Breast epithelium (tissue), 4 donors: ENCODE results near the gene FTL. TPM values are rescaled to one million over a fixed set of nuclear protein-coding genes. Genes with fewer than 3 reads are reported as not detected.
A peak's percentile ranks its signal among the peaks of the same experiment; 100 is the strongest.

Experiments
- DNase-seq, 2 donors: peaks; one replicate each; pipeline ENCODE4 v3.0.0-alpha.2; 2019; ENCODE audit warnings: low spot score in 2 of 2
- H3K27ac ChIP-seq, 2 donors: fragments of 200-600 bp; sonication (generic) in 1 of 2; one replicate each; pipeline ENCODE4 v1.5.1; 2016 to 2019; ENCODE audit warnings: mild to moderate bottlenecking in 1 of 2
- H3K27me3 ChIP-seq, 2 donors: fragments of 200-600 bp; sonication (generic) in 1 of 2; one replicate each; pipeline versions ENCODE4 v1.5.1 to v1.6.0; 2017 to 2019; ENCODE audit warnings: control low read depth in 1 of 2, mild to moderate bottlenecking in 1 of 2
- H3K36me3 ChIP-seq: fragments of 200-600 bp; one replicate; pipeline ENCODE4 v1.5.1; 2019
- H3K4me1 ChIP-seq, 2 donors: fragments of 200-600 bp; sonication (generic); one replicate each; pipeline ENCODE4 v1.5.1; 2016 to 2019; ENCODE audit warnings: control low read depth in 1 of 2
- H3K4me3 ChIP-seq, 3 donors: fragments of 200-600 bp; sonication (generic); 1 replicate in 2 of 3; 2 replicates in 1 of 3; pipeline ENCODE4 v1.5.1; 2016 to 2019; ENCODE audit warnings: mild to moderate bottlenecking in 3 of 3, moderate library complexity in 2 of 3
- H3K9me3 ChIP-seq, 2 donors: fragments of 200-600 bp; sonication (generic) in 1 of 2; one replicate each; pipeline ENCODE4 v1.5.1; 2016 to 2019; ENCODE audit warnings: control low read depth in 1 of 2
- POLR2A ChIP-seq: fragments of 450-650 bp; IDR thresholded peaks from one replicate; pipeline ENCODE4 v1.6.1; 2016; ENCODE audit warnings: antibody characterized with exemption, mild to moderate bottlenecking, moderate library complexity
- POLR2AphosphoS5 ChIP-seq, 3 donors: sonication (generic); formaldehyde crosslinking; IDR thresholded peaks; one replicate each; pipeline ENCODE4 v1.6.1; 2017; ENCODE audit warnings: antibody characterized with exemption in 3 of 3
- intact Hi-C: fragments of 100-400 bp; cut with DNase I; formaldehyde crosslinking; loops from one replicate; pipeline ENCODE4 v1.15.1; 2023; ENCODE audit warnings: low total_unique reads
- total RNA-seq, 3 donors: library from RNA; depleted of rRNA; stranded (reverse); fragments of >200 nt; gene quantifications; one replicate each; pipeline ENCODE4 v1.1.0, GENCODE V29; 2016
- TF ChIP-seq, protein P1 (sequence below), 3 donors: fragments of 450-650 bp; IDR thresholded peaks; one replicate each; pipeline ENCODE4 v1.5.1; 2016 to 2017; ENCODE audit warnings: antibody characterized with exemption in 3 of 3, mild to moderate bottlenecking in 3 of 3, moderate library complexity in 3 of 3

FTL gene
- total RNA-seq, 3 donors from 2014 or later = 3,861 to 12,429 (median 4,028) TPM

DNA sequence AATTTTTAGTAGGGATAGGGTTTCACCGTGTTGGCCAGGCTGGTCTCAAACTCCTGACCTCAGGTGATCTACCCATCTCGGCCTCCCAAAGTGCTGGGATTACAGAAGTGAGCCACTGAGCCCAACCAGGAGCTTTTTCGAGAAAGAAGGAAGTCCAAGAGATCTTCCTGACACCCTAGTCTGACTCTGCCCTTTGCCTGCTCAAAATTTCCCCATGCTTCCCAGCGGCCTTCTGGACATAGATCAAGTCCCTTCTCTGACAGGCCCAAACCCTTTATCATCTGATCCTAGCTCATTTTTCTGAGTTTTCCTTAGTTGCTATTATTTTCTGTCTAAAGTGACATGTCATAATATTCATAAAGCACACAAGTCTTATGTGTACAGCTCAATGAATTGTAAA is 12.0 kb upstream of the FTL start:
- intact Hi-C loops = no loop called here
- no peak for TF ChIP-seq POLR2A
- TF ChIP-seq, protein P1, sequence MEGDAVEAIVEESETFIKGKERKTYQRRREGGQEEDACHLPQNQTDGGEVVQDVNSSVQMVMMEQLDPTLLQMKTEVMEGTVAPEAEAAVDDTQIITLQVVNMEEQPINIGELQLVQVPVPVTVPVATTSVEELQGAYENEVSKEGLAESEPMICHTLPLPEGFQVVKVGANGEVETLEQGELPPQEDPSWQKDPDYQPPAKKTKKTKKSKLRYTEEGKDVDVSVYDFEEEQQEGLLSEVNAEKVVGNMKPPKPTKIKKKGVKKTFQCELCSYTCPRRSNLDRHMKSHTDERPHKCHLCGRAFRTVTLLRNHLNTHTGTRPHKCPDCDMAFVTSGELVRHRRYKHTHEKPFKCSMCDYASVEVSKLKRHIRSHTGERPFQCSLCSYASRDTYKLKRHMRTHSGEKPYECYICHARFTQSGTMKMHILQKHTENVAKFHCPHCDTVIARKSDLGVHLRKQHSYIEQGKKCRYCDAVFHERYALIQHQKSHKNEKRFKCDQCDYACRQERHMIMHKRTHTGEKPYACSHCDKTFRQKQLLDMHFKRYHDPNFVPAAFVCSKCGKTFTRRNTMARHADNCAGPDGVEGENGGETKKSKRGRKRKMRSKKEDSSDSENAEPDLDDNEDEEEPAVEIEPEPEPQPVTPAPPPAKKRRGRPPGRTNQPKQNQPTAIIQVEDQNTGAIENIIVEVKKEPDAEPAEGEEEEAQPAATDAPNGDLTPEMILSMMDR (IDR thresholded peaks at IDR 0.05) = no peak
- no peak for TF ChIP-seq POLR2AphosphoS5 (IDR thresholded peaks at IDR 0.05)
- Histone ChIP-seq H3K27ac (no peak overlapping the region), H3K27me3 (no peaks in the 10 kb centered on the region), H3K9me3 (no peaks in the 10 kb centered on the region), H3K4me1 (peaks cover 0 to 9% of the 10 kb centered on the region in 2 donors), H3K4me3 (no peak overlapping the region), H3K36me3 (no peaks in the 10 kb centered on the region)
- no peak for DNase-seq

DNA sequence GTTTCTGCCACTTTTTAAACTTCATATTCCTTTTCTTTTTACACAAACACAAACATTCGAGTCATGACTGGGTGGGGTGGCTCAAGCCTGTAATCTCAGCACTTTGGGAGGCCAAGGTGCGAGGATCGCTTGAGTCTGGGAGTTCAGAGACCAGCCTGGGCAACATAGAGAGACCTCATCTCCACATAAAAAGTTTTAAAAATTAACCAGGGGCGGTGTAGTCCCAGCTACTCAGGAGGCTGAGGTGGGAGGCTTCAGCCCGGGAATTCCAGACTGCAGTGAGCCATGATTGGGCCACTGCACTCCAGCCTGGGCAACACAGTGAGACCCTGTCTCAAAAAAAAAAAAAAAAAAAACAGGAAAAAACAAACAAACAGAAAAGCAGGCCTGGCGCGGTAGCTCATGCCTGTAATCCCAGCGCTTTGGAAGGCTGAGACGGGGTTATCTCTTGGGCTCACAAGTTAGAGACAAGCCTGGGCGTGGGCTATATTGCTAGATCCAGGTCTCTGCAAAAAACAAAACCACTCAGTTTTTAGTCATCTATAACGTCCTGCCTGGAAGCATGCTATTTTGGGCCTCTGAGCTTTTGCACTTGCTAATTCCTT is 11.0 kb upstream of the FTL start:
- no peaks in the 10 kb centered on the region for H3K27me3 ChIP-seq
- peak overlapping the region; percentile 71 to 80 for H3K27ac ChIP-seq
- H3K36me3 ChIP-seq = no peaks in the 10 kb centered on the region
- H3K9me3 ChIP-seq = no peaks in the 10 kb centered on the region
- no peak for DNase-seq
- no peak for TF ChIP-seq POLR2AphosphoS5 (IDR thresholded peaks at IDR 0.05)
- TF ChIP-seq, protein P1 (IDR thresholded peaks at IDR 0.05) = no peak
- TF ChIP-seq POLR2A = no peak
- intact Hi-C loops = loop anchor here (1.0 kb wide), 1 partner anchor 17 kb away; no protein-coding TSS in a partner anchor
- peak overlapping the region; percentile 69 to 96 (median 83) for H3K4me3 ChIP-seq
- peaks cover 0 to 9% of the 10 kb centered on the region in 2 donors for H3K4me1 ChIP-seq

DNA sequence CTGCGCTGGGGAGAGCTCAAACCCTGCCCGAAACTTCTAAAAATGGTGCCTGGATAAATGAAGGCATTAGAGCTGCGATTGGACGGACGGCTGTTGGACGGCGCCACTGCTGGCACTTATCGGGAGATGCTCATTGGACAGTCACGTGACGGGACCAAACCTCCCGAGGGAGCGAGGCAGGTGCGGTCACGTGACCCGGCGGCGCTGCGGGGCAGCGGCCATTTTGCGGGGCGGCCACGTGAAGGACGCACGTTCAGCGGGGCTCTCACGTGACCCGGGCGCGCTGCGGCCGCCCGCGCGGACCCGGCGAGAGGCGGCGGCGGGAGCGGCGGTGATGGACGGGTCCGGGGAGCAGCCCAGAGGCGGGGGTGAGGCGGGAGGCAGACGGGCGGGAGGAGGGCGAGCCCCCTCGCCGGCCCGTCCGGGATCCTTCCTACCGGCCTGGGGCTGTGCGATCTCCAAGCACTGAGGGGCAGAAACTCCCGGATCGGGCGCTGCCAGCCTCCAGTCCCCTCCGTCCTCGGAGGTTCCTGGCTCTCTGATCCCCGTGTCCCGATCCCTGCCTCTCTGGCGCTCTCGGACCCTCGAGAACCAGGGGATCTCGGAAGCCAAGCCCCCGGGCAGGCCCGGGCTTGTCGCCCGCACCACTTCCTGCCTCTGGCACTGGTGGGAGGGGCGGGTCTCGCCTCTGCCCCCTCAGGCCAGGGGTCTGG is 10.4 kb upstream of the FTL start, which contains the start of gene BAX:
Gene BAX (plus strand): TSS at position 281 of the 713 bp plus-strand sequence. CDS start 54 bp downstream, at position 335.
- Histone ChIP-seq H3K27me3 (no peaks in the 10 kb centered on the region), H3K4me1 (peaks cover 0 to 9% of the 10 kb centered on the region in 2 donors), H3K9me3 (no peaks in the 10 kb centered on the region), H3K4me3 (peak within 1 kb of the TSS; percentile 69 to 96 (median 83)), H3K36me3 (no peaks in the 10 kb centered on the region), H3K27ac (peak within 1 kb of the TSS; percentile 71 to 80)
- intact Hi-C loops = loop anchor here (1.0 kb wide), 1 partner anchor 17 kb away; no protein-coding TSS in a partner anchor
- DNase-seq = peak; percentile 91 to 96
- TF ChIP-seq POLR2AphosphoS5 (IDR thresholded peaks at IDR 0.05) = peak; percentile 75 to 94 (median 85)
- no peak for TF ChIP-seq POLR2A

DNA sequence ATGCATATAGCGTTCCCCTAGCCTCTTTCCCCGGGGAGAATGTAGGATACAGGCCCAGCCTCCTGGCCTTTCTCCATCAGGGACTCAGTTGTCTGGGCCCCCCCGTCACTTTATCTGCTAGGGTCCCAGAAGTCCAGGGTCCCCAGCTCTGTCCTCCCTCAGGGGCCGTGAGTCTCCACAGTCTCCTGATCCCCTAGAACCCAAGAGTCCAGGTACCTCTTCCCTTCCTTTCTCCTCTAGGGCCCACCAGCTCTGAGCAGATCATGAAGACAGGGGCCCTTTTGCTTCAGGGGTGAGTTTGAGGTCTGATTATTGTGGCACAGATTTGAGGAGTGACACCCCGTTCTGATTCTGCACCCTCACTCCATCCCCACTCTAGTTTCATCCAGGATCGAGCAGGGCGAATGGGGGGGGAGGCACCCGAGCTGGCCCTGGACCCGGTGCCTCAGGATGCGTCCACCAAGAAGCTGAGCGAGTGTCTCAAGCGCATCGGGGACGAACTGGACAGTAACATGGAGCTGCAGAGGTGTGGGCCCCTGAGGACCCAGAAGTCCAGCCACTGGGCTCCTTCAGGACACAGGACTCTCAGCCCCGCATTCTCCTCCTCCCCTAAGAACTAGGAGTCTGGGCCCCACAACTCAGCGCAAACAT is 9.7 kb upstream of the FTL start:
- H3K9me3 ChIP-seq = no peaks in the 10 kb centered on the region
- peak overlapping the region; percentile 71 to 80 for H3K27ac ChIP-seq
- no peaks in the 10 kb centered on the region for H3K36me3 ChIP-seq
- DNase-seq = no peak
- peak overlapping the region; percentile 69 to 96 (median 83) for H3K4me3 ChIP-seq
- intact Hi-C loops = no loop called here
- peaks cover 0 to 9% of the 10 kb centered on the region in 2 donors for H3K4me1 ChIP-seq
- H3K27me3 ChIP-seq = no peaks in the 10 kb centered on the region
- TF ChIP-seq POLR2A (no peak), POLR2AphosphoS5 (IDR thresholded peaks at IDR 0.05) (no peak)
- TF ChIP-seq, protein P1 (IDR thresholded peaks at IDR 0.05) = no peak

DNA sequence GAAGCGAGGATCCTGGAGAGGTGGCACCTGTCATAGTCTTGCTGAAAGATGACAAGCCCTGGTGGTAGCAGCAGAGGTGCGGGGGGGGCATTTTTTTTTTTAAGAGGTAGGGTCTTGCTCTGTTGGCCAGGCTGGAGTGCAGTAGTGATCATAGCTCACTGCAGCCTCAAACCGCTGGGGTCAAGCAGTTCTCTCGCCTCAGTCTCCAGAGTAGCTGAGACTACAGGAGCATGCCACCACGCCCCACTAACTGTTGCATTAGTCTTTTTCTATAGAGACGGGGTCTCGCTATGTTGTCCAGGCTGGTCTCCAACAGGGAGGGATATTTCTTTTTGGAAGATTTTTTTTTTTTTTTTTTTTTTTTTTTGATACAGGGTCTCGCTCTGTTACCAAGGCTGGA is 7.1 kb upstream of the FTL start:
- H3K36me3 ChIP-seq = no peaks in the 10 kb centered on the region
- intact Hi-C loops = no loop called here
- H3K4me3 ChIP-seq = no peak overlapping the region
- no peak overlapping the region for H3K27ac ChIP-seq
- TF ChIP-seq POLR2AphosphoS5 (IDR thresholded peaks at IDR 0.05) (no peak), POLR2A (no peak)
- TF ChIP-seq, protein P1 (IDR thresholded peaks at IDR 0.05) = no peak
- H3K9me3 ChIP-seq = no peaks in the 10 kb centered on the region
- DNase-seq = no peak
- peaks cover 0 to 9% of the 10 kb centered on the region in 2 donors for H3K4me1 ChIP-seq
- no peaks in the 10 kb centered on the region for H3K27me3 ChIP-seq
